CD4-positive, alpha-beta T cell treated with Interleukin-21 for 1 hour (primary cell): ENCODE data around the gene SORT1.
A peak's percentile ranks its signal among the peaks of the same experiment; 100 is the strongest.
"Not testable (repeated sequence)": the region's sequence is repeated elsewhere in the genome, so short reads cannot be mapped to it uniquely, and the experiment has no call there.

ENCODE experiments used
- DNase-seq: peaks from one replicate; pipeline ENCODE4 v3.0.0-alpha.2; 2020

SORT1 gene

DNA sequence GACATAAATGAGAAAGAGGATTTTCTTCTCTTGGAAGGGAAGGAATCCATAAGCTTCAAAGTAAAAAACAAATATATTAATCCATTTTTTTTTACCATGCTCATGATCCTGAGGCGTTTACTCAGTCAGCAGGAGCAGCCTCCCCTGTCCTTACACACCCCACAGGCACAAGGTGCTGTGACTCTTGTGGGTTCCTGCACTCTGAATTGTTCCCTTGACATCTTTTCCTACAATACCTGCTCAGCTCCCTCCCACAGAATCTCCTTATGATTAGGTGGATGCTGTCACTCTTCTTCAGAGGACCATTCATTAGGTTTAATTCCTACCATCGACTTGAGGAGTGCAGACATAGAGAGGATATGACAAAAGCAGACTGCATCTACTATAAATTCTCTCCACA lies 104.7 kb downstream of the SORT1 start:
- DNase-seq, result no peak

DNA sequence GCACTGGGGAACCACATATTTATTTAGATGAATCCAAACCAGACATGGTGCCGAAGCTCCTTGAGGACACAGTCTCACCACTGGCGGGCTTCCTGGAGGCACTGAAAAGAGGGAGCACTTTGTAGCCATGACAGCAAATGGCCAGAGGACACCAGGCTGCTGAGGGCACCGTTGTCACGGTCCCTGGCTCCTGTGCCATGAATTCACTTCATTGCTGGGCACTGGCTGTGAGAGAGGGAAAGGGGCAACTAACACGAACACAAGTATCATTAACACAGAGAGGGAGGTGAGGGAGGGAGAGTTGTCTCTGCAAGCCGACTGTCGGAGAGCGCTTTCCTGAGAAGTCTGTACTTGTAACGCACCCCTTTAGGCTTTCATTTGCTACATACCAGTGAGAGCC lies 105.4 kb downstream of the SORT1 start:
- no peak for DNase-seq

- DNase-seq, result no peak
These were observed 106.7 kb downstream of the SORT1 start for GRCh38 chr1:109290998-109291397.

- DNase-seq, result no peak
These were observed 107.6 kb downstream of the SORT1 start for GRCh38 chr1:109290137-109290536.

GRCh38 chr1:109286762-109287161 lies 111.0 kb downstream of the SORT1 start:
- not testable (repeated sequence) for DNase-seq

DNA sequence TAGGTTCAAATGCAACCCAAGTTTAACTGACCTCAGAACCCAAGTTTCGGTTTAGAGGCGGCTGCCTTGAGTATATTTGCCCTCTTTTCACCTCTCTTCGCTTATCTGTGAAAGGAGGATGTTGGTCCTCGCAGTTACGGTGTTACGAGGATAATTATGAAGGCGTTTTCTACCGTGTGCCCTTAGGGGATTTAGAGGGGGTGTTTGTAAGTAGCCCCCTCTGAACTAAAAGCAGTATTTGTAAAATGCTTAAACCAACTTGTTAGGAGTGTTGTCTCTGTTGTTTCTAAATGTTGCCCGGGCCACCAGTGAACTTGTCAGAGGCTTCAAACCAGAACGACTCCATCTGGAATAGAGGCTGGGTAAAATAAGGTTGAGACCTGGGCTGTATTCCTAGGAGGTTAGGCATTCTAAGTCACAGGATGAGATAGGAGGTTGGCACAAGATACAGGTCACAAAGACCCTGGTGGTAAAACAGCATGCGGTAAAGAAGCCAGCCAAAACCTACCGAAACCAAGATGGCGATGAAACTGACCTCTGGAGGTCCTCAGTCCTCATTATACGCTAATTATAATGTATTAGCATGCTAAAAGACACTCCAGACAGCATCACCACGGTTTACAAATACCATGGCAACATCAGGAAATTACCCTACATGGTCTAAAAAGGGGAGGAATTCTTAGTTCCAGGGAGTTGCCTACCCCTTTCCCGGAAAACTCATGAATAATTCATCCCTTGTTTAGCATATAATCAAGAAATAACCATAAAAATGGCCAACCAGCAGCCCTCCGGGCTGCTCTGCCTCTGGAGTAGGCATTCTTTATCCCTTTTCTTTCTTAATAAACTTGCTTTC lies 113.7 kb downstream of the SORT1 start:
- no peak for DNase-seq

GRCh38 chr1:109282952-109283747 lies 114.6 kb downstream of the SORT1 start, which contains the start of gene PSRC1:
PSRC1 (minus strand) TSS chr1:109283145.
- DNase-seq, result peak; percentile 91

DNA sequence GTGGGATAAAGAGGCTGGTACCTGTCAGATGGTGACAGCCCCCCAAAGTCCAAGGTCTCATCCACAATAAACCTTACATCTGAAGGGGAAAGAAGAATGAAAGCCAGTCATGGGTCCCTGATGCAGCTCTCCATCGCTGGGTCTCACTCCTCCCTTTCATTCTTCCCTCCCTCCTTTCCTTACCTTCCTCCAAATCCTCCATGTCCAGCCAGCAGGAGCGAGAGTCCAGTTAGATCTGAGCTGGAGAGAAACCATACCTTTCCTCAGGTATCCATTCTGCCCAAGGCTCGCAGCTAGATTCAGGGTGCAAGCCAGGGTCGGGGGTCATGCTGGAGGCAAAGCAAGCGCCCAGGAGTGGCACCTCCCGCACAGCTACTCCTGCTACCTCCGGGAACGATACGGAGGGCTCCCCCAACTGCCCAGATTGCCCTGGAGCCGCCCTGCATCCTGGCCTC lies 115.2 kb downstream of the SORT1 start:
- no peak for DNase-seq

GRCh38 chr1:109281680-109282496 lies 115.8 kb downstream of the SORT1 start:
- no peak for DNase-seq

GRCh38 chr1:109280862-109281261 lies 116.9 kb downstream of the SORT1 start:
- DNase-seq, result no peak

DNA sequence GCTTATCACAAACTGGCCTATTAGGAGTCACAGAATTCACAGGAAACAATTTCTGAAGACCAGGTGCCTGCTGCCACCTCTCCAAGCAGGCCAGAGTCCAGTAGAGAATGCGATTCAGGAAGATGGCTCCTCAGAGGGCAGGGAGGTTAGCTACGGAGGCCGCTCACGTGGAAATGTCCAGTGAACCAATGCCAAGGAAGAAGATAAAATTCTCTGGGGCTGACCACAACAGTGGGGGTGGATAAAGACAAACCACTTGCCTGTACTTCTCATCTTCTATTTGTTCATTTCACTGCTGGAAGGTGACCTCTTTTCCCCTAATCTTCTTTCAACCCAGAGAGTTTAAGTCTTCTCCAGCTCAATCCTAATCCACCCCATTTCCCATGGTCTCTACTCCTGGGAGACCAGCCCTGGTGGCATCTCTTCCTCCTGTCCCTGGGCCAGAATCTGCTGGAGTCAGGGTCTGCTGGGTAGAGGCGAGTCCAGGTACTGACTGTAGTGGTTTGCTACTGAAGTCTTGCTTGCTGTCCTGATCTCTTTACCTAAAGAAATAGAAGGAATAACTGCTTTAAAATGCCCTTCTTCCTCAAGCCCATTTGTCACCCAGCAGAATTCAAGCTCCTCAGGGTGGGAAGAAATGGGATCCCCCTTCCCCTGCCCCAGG lies 118.0 kb downstream of the SORT1 start:
- DNase-seq, result no peak

GRCh38 chr1:109277434-109278204 lies 120.1 kb downstream of the SORT1 start:
- DNase-seq, result peak; percentile 67

- DNase-seq, result no peak
These were observed 121.9 kb downstream of the SORT1 start for GRCh38 chr1:109275706-109276345.

- no peak for DNase-seq
These were observed 122.9 kb downstream of the SORT1 start for GRCh38 chr1:109274533-109275476.

GRCh38 chr1:109273570-109274288 lies 124.0 kb downstream of the SORT1 start:
- DNase-seq, result no peak

GRCh38 chr1:109272831-109273547 lies 124.7 kb downstream of the SORT1 start:
- no peak for DNase-seq

DNA sequence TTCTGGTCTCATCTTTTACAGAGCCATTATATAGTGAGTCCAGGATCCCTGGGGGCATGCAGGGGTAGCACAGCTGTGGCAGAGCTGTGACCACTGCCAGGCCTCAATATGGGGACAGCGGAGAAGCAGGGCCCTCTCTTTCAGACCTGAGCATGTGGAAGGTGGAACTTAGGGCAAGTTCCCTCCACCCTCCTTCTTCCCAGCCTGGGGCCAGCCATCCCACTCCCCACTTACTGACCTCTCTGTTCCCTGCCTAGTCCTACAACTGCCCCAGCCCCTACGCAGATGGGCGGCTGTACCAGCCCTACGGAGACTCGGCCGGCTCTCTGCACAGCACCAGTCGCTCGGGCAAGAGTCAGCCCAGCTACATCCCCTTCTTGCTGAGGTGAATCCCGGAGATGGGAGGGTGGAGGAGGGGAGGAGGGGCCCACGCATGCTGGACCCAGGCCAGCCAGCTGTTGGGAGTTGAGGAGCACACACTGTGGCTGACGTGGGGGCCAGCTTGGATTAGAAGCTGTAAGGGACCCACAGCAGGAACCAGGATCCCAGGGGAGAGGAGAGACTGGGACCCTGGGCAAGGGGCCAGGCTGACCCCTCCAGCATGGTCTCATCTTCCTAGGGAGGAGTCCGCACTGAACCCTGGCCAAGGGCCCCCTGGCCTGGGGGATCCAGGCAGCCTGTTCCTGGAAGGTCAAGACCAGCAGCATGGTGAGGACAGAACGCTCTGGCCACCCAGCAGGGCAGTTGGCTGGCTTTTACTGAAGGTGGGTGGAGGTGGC lies 125.5 kb downstream of the SORT1 start:
- DNase-seq, result no peak

DNA sequence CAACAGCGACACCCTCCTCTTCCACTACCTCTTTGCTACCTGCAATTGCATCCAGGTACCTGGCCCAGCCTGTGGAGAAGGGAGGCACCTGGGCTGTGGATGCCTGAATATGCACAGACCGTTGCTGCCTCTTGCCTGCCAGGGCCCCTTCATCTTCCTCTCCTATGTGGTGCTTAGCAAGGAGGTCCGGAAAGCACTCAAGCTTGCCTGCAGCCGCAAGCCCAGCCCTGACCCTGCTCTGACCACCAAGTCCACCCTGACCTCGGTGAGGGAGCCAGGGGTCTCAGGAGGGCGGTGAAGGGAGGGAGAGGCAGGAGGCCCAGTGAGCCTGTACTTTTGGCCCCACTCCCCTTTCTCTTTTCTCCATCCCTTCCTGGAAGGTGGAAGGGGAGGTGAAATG lies 126.3 kb downstream of the SORT1 start:
- no peak for DNase-seq
